ENCODE data around the gene MAP7. TPM values are rescaled to one million over a fixed set of nuclear protein-coding genes. Genes with fewer than 3 reads are reported as not detected.

Gene MAP7
- total RNA-seq, 2 donors from 2014 or later: 35.1 to 45.2 TPM

DNA sequence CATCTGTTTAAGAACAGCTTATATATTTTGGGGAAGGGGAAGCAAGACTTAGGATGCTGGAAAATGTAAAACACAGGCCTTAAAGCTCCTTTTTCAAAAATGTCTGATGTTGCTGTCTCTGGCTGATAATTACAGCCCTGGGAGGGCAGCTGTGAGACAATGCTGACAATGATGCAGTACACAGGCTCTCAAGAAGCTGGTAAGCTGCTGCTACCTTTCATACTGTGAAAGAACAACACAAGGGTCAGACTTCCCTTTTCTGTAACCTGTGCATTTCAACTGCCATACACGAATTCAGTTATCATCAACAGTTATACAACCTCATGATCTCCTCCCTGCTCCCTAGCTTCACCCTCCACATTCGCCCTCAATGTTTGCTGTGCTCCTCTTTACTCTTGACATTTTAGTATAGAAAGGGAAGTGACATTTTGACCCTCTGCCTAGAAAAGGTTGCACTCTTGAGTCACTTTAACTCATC, 25.2 kb downstream of the MAP7 start:
- intact Hi-C loops (cut with DNase I): no loop called here
- TF ChIP-seq, protein P1, sequence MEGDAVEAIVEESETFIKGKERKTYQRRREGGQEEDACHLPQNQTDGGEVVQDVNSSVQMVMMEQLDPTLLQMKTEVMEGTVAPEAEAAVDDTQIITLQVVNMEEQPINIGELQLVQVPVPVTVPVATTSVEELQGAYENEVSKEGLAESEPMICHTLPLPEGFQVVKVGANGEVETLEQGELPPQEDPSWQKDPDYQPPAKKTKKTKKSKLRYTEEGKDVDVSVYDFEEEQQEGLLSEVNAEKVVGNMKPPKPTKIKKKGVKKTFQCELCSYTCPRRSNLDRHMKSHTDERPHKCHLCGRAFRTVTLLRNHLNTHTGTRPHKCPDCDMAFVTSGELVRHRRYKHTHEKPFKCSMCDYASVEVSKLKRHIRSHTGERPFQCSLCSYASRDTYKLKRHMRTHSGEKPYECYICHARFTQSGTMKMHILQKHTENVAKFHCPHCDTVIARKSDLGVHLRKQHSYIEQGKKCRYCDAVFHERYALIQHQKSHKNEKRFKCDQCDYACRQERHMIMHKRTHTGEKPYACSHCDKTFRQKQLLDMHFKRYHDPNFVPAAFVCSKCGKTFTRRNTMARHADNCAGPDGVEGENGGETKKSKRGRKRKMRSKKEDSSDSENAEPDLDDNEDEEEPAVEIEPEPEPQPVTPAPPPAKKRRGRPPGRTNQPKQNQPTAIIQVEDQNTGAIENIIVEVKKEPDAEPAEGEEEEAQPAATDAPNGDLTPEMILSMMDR (IDR thresholded peaks at IDR 0.05): no peak
- TF ChIP-seq POLR2A (IDR thresholded peaks at IDR 0.05) (no peak), POLR2AphosphoS5 (IDR thresholded peaks at IDR 0.05) (no peak)
- Histone ChIP-seq H3K9me3 (no peaks in the 10 kb centered on the region), H3K36me3 (no peaks in the 10 kb centered on the region), H3K4me1 (replicated peaks) (no peaks in the 10 kb centered on the region), H3K4me3 (no peak overlapping the region), H3K27me3 (replicated peaks; ENCODE audit: insufficient read depth) (no peaks in the 10 kb centered on the region), H3K27ac (no peak overlapping the region)
- WGBS: 64% methylated on average over 2 of the region's 2 CpGs
- no peak for DNase-seq (ENCODE audit: low spot score)

DNA sequence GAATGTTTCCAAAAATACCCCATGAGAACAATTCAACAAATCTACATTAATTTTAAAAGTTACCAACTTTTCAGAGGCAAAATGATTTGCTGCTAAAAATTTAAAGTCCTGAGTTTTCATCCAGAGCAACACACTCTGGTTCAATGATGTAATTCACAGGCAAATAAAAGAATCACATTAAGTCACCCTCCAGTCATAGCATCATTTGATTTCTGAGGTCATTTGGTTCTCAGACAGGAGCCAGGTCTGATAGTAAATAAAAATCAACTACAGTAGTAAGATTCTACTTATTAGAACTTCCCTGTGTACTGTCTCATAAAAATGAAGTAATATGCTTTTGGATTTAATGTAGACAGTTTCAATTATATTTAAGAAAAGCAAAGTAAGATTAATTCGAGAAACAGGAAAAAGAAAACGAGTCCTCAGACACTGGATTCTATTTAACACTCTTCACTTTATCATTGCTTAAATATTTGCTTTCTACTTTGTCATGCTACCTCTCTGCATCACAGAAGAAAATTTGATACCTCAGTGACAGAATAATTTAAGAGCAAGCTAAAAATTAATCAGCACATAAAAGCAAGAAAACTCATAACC, 25.8 kb downstream of the MAP7 start:
- H3K27me3 ChIP-seq (replicated peaks; ENCODE audit: insufficient read depth): no peaks in the 10 kb centered on the region
- TF ChIP-seq, protein P1 (IDR thresholded peaks at IDR 0.05): no peak
- no peak for TF ChIP-seq POLR2AphosphoS5 (IDR thresholded peaks at IDR 0.05)
- TF ChIP-seq POLR2A (IDR thresholded peaks at IDR 0.05): no peak

DNA sequence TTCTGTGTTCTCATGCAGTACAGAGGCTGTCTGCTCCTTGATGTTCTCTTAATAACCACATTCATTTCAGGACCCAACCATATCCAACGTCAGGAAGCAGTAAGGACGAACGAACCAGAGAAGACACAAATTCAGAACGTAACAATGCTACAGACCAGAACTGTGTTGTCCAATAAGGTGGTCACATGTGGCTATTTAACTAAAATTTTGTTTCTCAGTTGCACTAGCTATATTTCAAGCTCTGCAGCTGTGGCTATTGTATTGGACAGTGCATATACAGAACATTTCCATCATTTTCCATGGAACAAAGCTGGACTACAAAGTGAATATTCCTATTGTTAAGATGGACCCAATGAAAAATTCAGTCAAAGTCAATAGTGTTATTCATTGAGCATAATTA, 27.0 kb downstream of the MAP7 start:
- no peak for TF ChIP-seq POLR2A (IDR thresholded peaks at IDR 0.05)
- TF ChIP-seq, protein P1 (IDR thresholded peaks at IDR 0.05): no peak
- TF ChIP-seq POLR2AphosphoS5 (IDR thresholded peaks at IDR 0.05): no peak
- Histone ChIP-seq H3K4me1 (replicated peaks) (no peaks in the 10 kb centered on the region), H3K27ac (no peak overlapping the region), H3K4me3 (no peak overlapping the region), H3K9me3 (no peaks in the 10 kb centered on the region), H3K27me3 (replicated peaks; ENCODE audit: insufficient read depth) (no peaks in the 10 kb centered on the region), H3K36me3 (no peaks in the 10 kb centered on the region)
- intact Hi-C loops (cut with DNase I): no loop called here
- WGBS: 97% methylated on average over 4 of the region's 4 CpGs
- no peak for DNase-seq (ENCODE audit: low spot score)

More for the DNA sequence above, 25.8 kb downstream of the MAP7 start:
- Histone ChIP-seq H3K36me3 (no peaks in the 10 kb centered on the region), H3K4me1 (replicated peaks) (no peaks in the 10 kb centered on the region), H3K9me3 (no peaks in the 10 kb centered on the region), H3K27ac (no peak overlapping the region), H3K4me3 (no peak overlapping the region)
- DNase-seq (ENCODE audit: low spot score): no peak
- intact Hi-C loops (cut with DNase I): no loop called here
- 32% methylated on average over 2 of the region's 2 CpGs for WGBS

DNA sequence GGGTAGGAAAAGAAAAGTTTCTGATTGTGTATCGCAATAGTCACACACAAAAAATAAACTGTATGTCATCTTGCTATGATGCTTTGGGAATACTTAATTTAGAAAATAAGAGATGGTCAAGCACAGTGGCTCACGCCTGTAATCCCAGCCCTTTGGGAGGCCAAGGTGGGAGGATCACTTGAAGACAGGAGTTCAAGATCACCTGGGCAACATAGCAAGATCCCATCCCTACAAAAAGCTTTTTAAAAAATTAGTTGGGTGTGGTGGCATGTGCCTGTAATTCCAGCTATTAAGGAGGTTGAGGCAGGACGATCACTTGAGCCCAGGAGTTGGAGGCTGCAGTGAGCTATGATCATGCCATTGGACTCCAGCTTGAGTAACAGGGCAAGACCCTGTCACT, 27.6 kb downstream of the MAP7 start:
- Histone ChIP-seq H3K4me1 (replicated peaks) (no peaks in the 10 kb centered on the region), H3K27me3 (replicated peaks; ENCODE audit: insufficient read depth) (no peaks in the 10 kb centered on the region), H3K27ac (no peak overlapping the region), H3K9me3 (no peaks in the 10 kb centered on the region), H3K4me3 (no peak overlapping the region), H3K36me3 (no peaks in the 10 kb centered on the region)
- no peak for DNase-seq (ENCODE audit: low spot score)
- intact Hi-C loops (cut with DNase I): no loop called here
- no peak for TF ChIP-seq POLR2AphosphoS5 (IDR thresholded peaks at IDR 0.05)
- TF ChIP-seq POLR2A (IDR thresholded peaks at IDR 0.05): no peak
- TF ChIP-seq, protein P1 (IDR thresholded peaks at IDR 0.05): no peak
- 91% methylated on average over 3 of the region's 3 CpGs for WGBS

DNA sequence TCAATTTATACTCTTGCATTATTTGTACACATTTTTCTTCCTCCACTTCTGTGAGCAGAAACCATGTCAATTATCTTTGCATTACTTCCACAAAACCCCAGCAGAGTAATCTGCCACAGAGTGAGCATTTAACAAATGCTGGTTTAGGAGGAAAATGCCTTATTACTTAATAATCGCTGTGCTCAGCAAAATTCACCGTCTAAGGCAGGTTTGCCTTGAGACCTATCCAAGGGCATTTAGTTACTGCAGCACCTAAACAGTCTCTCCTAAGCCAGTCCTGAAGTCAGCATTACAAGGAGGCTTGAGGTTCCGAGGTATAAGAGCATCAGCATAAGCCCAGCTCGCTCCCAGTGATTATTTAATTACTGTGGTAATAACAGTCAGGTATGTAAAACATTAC, 28.3 kb downstream of the MAP7 start:
- H3K27ac ChIP-seq: no peak overlapping the region
- no peaks in the 10 kb centered on the region for H3K27me3 ChIP-seq (replicated peaks; ENCODE audit: insufficient read depth)
- no peaks in the 10 kb centered on the region for H3K36me3 ChIP-seq
- H3K4me3 ChIP-seq: no peak overlapping the region
- no peak for TF ChIP-seq POLR2A (IDR thresholded peaks at IDR 0.05)
- TF ChIP-seq, protein P1 (IDR thresholded peaks at IDR 0.05): no peak
- no peak for TF ChIP-seq POLR2AphosphoS5 (IDR thresholded peaks at IDR 0.05)
- intact Hi-C loops (cut with DNase I): no loop called here
- peaks cover 5% of the 10 kb centered on the region for H3K4me1 ChIP-seq (replicated peaks)
- no peak for DNase-seq (ENCODE audit: low spot score)
- 88% methylated on average over 4 of the region's 4 CpGs for WGBS
- no peaks in the 10 kb centered on the region for H3K9me3 ChIP-seq
